GM18526 (cell line): ENCODE measurements around the gene PARD3.

Experiments
- POLR2A ChIP-seq: IDR thresholded peaks from 3 replicates; pipeline ENCODE4 v1.6.1; 2011; ENCODE audit not compliant: insufficient read length; ENCODE audit errors: extremely low read depth

The PARD3 gene

GRCh38 chr10:34403512-34403911, 411.6 kb downstream of the PARD3 start:
- no peak for TF ChIP-seq POLR2A

GRCh38 chr10:34400075-34400474, 415.0 kb downstream of the PARD3 start:
- TF ChIP-seq POLR2A, result no peak

GRCh38 chr10:34399013-34399412, 416.1 kb downstream of the PARD3 start:
- no peak for TF ChIP-seq POLR2A

- no peak for TF ChIP-seq POLR2A
Measured at GRCh38 chr10:34397324-34397723, 417.8 kb downstream of the PARD3 start.

- no peak for TF ChIP-seq POLR2A
Measured at GRCh38 chr10:34396663-34397062, 418.4 kb downstream of the PARD3 start.

GRCh38 chr10:34392641-34393170, 422.4 kb downstream of the PARD3 start:
- TF ChIP-seq POLR2A, result no peak

- TF ChIP-seq POLR2A, result no peak
Measured at GRCh38 chr10:34389801-34390200, 425.3 kb downstream of the PARD3 start.

- TF ChIP-seq POLR2A, result no peak
Measured at GRCh38 chr10:34386921-34387320, 428.2 kb downstream of the PARD3 start.

GRCh38 chr10:34384372-34384771, 430.7 kb downstream of the PARD3 start:
- no peak for TF ChIP-seq POLR2A

GRCh38 chr10:34382626-34383025, 432.5 kb downstream of the PARD3 start:
- no peak for TF ChIP-seq POLR2A

- TF ChIP-seq POLR2A, result no peak
Measured at GRCh38 chr10:34380856-34381255, 434.2 kb downstream of the PARD3 start.

- no peak for TF ChIP-seq POLR2A
Measured at GRCh38 chr10:34378297-34378696, 436.8 kb downstream of the PARD3 start.

GRCh38 chr10:34377833-34378232, 437.3 kb downstream of the PARD3 start:
- TF ChIP-seq POLR2A, result no peak

GRCh38 chr10:34374356-34375045, 440.6 kb downstream of the PARD3 start:
- no peak for TF ChIP-seq POLR2A

GRCh38 chr10:34373211-34373610, 441.9 kb downstream of the PARD3 start:
- no peak for TF ChIP-seq POLR2A

- no peak for TF ChIP-seq POLR2A
Measured at GRCh38 chr10:34372509-34372908, 442.6 kb downstream of the PARD3 start.

- no peak for TF ChIP-seq POLR2A
Measured at GRCh38 chr10:34370126-34370525, 445.0 kb downstream of the PARD3 start.
